HG02981 (cell line): Measurements from ENCODE around the gene PKLR.
A peak's percentile ranks its signal among the peaks of the same experiment; 100 is the strongest.
"Not testable (repeated sequence)": the region's sequence is repeated elsewhere in the genome, so short reads cannot be mapped to it uniquely, and the experiment has no call there.

Source experiments
- ATAC-seq: cut with Tn5 transposase; IDR thresholded peaks from one replicate; pipeline ENCODE4 v1.9.1; 2021; ENCODE audit warnings: mild to moderate bottlenecking, moderate library complexity; ENCODE audit not compliant: unreplicated experiment

Gene PKLR

GRCh38 chr1:155318082-155318481 is 16.8 kb upstream of the PKLR start:
- no peak for ATAC-seq

- ATAC-seq = no peak
Measured at GRCh38 chr1:155316922-155317321, 15.7 kb upstream of the PKLR start.

- ATAC-seq = no peak
Measured at GRCh38 chr1:155313261-155313660, 12.0 kb upstream of the PKLR start.

- ATAC-seq = no peak
Measured at GRCh38 chr1:155309423-155310021, 8.3 kb upstream of the PKLR start.

GRCh38 chr1:155308493-155309422 is 7.5 kb upstream of the PKLR start, which contains the start of gene FDPS:
Gene FDPS (plus strand): TSS chr1:155308866. CDS start chr1:155309790, 924 bp downstream.
- peak; percentile 91 for ATAC-seq

GRCh38 chr1:155307247-155307740 is 6.1 kb upstream of the PKLR start:
- ATAC-seq = no peak

- ATAC-seq = no peak
Measured at GRCh38 chr1:155305881-155306391, 4.7 kb upstream of the PKLR start.

- no peak for ATAC-seq
Measured at GRCh38 chr1:155304558-155305063, 3.4 kb upstream of the PKLR start.

GRCh38 chr1:155300553-155301329 is 497 bp downstream of the PKLR start:
- ATAC-seq = no peak

- no peak for ATAC-seq
Measured at GRCh38 chr1:155300024-155300423, 1.2 kb downstream of the PKLR start.

- ATAC-seq = no peak
Measured at GRCh38 chr1:155297384-155297783, 3.9 kb downstream of the PKLR start.

- no peak for ATAC-seq
Measured at GRCh38 chr1:155296661-155297060, 4.6 kb downstream of the PKLR start.

- no peak for ATAC-seq
Measured at GRCh38 chr1:155295942-155296267, 5.3 kb downstream of the PKLR start.

- no peak for ATAC-seq
Measured at GRCh38 chr1:155295183-155295941, 5.9 kb downstream of the PKLR start.

GRCh38 chr1:155294520-155295182 is 6.6 kb downstream of the PKLR start:
- ATAC-seq = no peak

GRCh38 chr1:155293086-155293749 is 8.0 kb downstream of the PKLR start:
- ATAC-seq = no peak

GRCh38 chr1:155291006-155291405 is 10.2 kb downstream of the PKLR start:
- ATAC-seq = not testable (repeated sequence)

- no peak for ATAC-seq
Measured at GRCh38 chr1:155287987-155288543, 13.2 kb downstream of the PKLR start.

GRCh38 chr1:155286544-155286943 is 14.7 kb downstream of the PKLR start:
- no peak for ATAC-seq
